HUES48 (cell line): ENCODE data around the gene TRPC4.

Experiments used
- H3K27ac ChIP-seq: one replicate; pipeline ENCODE4 v1.7.0; 2013; ENCODE audit warnings: low read depth, low read length, inconsistent platforms
- H3K27me3 ChIP-seq: 2 replicates; pipeline ENCODE4 v1.6.1; 2013; ENCODE audit warnings: mild to moderate bottlenecking, low read length; ENCODE audit not compliant: control insufficient read depth, insufficient read depth
- H3K36me3 ChIP-seq: 2 replicates; pipeline ENCODE4 v1.6.1; 2013; ENCODE audit warnings: low read length; ENCODE audit not compliant: control insufficient read depth, insufficient read depth
- H3K4me1 ChIP-seq: 2 replicates; pipeline ENCODE4 v1.6.1; 2013; ENCODE audit warnings: mild to moderate bottlenecking, low read length; ENCODE audit not compliant: control insufficient read depth, insufficient read depth
- H3K4me3 ChIP-seq: 2 replicates; pipeline ENCODE4 v1.5.1; 2013; ENCODE audit warnings: mild to moderate bottlenecking, low read depth, low read length
- H3K9ac ChIP-seq: 2 replicates; pipeline ENCODE4 v1.6.1; 2013; ENCODE audit warnings: mild to moderate bottlenecking, low read depth, low read length, moderate library complexity
- H3K9me3 ChIP-seq: 2 replicates; pipeline ENCODE4 v1.6.1; 2013; ENCODE audit warnings: low read length; ENCODE audit not compliant: control insufficient read depth, insufficient read depth

The TRPC4 gene

DNA sequence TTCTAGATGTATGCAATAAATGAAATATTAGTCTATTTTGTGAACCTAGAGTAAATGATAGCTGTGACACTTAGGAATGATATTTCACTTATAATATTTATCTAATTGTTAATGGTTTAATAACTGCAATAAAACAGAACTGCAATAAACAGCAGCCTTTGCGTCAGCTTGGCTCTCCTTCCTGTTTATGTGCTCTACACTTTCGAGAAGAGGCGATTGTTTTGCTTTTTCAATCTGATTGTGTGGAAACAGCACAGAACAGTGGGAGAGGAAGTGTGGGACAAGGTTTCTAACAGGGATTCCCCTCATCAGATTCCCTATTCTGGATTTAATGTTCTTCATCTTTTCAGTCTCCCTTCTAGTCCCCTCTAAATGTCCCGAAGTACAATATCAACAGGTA is 17.3 kb upstream of the TRPC4 start:
- Histone ChIP-seq H3K27me3 (no peaks in the 10 kb centered on the region), H3K36me3 (no peaks in the 10 kb centered on the region), H3K9me3 (no peaks in the 10 kb centered on the region), H3K4me1 (no peaks in the 10 kb centered on the region), H3K27ac (no peak overlapping the region), H3K9ac (no peak overlapping the region), H3K4me3 (no peak overlapping the region)

GRCh38 chr13:37884674-37885073 is 15.1 kb upstream of the TRPC4 start:
- Histone ChIP-seq H3K4me1 (no peaks in the 10 kb centered on the region), H3K27ac (no peak overlapping the region), H3K9me3 (no peaks in the 10 kb centered on the region), H3K36me3 (no peaks in the 10 kb centered on the region), H3K9ac (no peak overlapping the region), H3K4me3 (no peak overlapping the region), H3K27me3 (no peaks in the 10 kb centered on the region)

GRCh38 chr13:37884026-37884425 is 14.5 kb upstream of the TRPC4 start:
- no peak overlapping the region for H3K9ac ChIP-seq
- no peaks in the 10 kb centered on the region for H3K27me3 ChIP-seq
- H3K4me3 ChIP-seq: no peak overlapping the region
- no peaks in the 10 kb centered on the region for H3K36me3 ChIP-seq
- H3K4me1 ChIP-seq: no peaks in the 10 kb centered on the region
- no peaks in the 10 kb centered on the region for H3K9me3 ChIP-seq
- H3K27ac ChIP-seq: no peak overlapping the region

DNA sequence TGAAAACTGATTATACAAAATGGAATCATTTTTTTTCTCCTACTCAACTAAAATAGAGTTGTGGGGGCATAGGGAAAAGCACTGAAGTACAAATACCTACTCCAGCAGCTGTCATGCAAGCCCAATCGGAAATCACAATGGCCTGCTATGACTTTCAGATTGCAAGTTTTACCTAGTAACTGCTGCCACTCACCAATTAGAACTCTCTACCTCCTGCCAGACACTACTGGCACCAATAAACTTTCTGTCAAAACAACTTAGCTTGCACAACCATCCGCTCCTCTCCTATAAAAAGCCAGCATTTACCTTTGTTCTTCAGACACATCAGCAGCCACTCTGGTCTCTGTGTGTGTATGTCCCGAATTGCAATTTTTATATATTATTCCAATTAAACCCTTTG is 9.3 kb upstream of the TRPC4 start:
- Histone ChIP-seq H3K27ac (no peak overlapping the region), H3K4me1 (no peaks in the 10 kb centered on the region), H3K27me3 (no peaks in the 10 kb centered on the region), H3K4me3 (no peak overlapping the region), H3K9me3 (no peaks in the 10 kb centered on the region), H3K36me3 (no peaks in the 10 kb centered on the region), H3K9ac (no peak overlapping the region)

GRCh38 chr13:37878496-37878895 is 8.9 kb upstream of the TRPC4 start:
- no peak overlapping the region for H3K4me3 ChIP-seq
- H3K4me1 ChIP-seq: no peaks in the 10 kb centered on the region
- H3K27ac ChIP-seq: no peak overlapping the region
- no peaks in the 10 kb centered on the region for H3K36me3 ChIP-seq
- H3K27me3 ChIP-seq: no peaks in the 10 kb centered on the region
- H3K9ac ChIP-seq: no peak overlapping the region
- no peaks in the 10 kb centered on the region for H3K9me3 ChIP-seq

DNA sequence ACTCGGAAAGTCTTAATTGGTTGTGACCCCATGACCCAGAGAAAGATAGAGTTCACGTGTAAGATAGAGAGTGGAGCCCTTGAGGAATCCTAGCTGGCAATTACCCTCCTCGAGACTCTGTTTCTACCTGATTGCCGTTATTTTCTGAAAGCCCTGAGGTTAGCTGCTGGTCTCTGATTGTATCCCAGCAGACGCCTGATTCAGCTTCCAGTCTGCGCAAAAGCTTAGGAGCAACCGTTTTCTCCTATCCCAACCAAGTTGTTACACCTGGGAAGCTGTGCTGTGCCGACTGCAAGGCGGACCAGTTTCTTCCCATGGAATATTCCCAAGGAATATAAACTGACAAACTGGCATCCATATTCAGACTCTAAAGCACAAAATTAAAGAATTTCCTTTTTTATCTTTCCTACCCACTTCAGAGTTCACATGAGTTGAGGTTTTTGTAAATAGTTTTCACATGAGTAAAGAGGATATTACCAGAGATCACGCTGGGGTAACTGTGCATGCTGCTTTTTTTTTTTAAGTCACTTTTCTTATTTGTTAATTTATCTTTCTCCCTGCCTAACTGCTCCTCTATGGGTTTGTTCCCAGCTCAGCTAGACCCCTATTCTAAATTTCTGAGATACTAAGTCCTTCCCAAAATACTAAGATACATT is 1.5 kb upstream of the TRPC4 start:
- Histone ChIP-seq H3K4me3 (peak overlapping the region; percentile 90), H3K9ac (no peak overlapping the region), H3K36me3 (no peaks in the 10 kb centered on the region), H3K4me1 (peaks cover 22% of the 10 kb centered on the region), H3K27me3 (peaks cover 27% of the 10 kb centered on the region), H3K27ac (no peak overlapping the region), H3K9me3 (no peaks in the 10 kb centered on the region)

DNA sequence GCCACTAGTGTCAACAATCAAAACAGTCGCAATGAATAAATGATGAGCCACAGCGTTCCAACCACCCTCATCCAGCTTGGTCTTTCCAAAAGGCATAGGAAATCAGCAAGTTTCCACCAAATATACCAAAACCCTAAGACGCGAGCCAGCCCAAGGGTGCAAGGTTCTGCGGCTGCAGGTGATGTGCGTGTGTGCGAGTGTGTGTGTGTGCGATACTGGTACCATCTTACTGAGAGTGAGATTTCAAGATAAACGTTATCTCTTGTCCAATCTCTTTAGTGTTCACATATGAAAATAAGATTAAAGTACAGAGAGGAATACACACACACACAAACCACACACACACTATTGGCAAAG is 895 bp upstream of the TRPC4 start:
- Histone ChIP-seq H3K9ac (no peak overlapping the region), H3K4me1 (peaks cover 22% of the 10 kb centered on the region), H3K9me3 (no peaks in the 10 kb centered on the region), H3K4me3 (peak overlapping the region; percentile 90), H3K36me3 (no peaks in the 10 kb centered on the region), H3K27ac (no peak overlapping the region), H3K27me3 (peaks cover 27% of the 10 kb centered on the region)

GRCh38 chr13:37869506-37869755 is 141 bp downstream of the TRPC4 start:
- Histone ChIP-seq H3K9me3 (no peaks in the 10 kb centered on the region), H3K27ac (peak overlapping the region; percentile 44), H3K9ac (peak overlapping the region; percentile 82), H3K27me3 (peaks cover 27% of the 10 kb centered on the region), H3K4me3 (peak overlapping the region; percentile 90), H3K4me1 (peaks cover 22% of the 10 kb centered on the region), H3K36me3 (no peaks in the 10 kb centered on the region)

- no peaks in the 10 kb centered on the region for H3K9me3 ChIP-seq
- H3K27me3 ChIP-seq: peaks cover 27% of the 10 kb centered on the region
- H3K27ac ChIP-seq: peak overlapping the region; percentile 44
- peak overlapping the region; percentile 90 for H3K4me3 ChIP-seq
- peaks cover 22% of the 10 kb centered on the region for H3K4me1 ChIP-seq
- H3K9ac ChIP-seq: peak overlapping the region; percentile 82
- no peaks in the 10 kb centered on the region for H3K36me3 ChIP-seq
Measured at GRCh38 chr13:37868691-37869505, 674 bp downstream of the TRPC4 start.

DNA sequence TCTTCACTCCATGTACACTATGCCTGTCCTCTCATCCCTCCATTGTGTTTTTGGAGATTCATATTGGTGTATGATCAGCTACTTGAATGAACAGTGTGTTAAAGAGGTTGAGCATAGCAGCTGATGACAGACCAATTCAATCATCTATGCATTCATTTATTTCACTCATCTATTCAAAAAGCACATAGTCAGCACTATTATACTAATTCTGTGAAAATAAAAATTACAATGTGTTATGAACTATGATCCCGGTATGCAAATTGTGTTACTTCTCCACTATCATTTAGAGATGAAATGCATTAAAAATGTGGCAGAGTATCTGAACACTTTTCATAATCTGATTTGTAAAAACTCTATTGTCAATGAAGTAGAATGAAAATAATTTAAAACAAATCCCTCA is 5.9 kb downstream of the TRPC4 start:
- H3K9ac ChIP-seq: no peak overlapping the region
- no peak overlapping the region for H3K4me3 ChIP-seq
- H3K27ac ChIP-seq: no peak overlapping the region

GRCh38 chr13:37835392-37835791 is 34.2 kb downstream of the TRPC4 start:
- Histone ChIP-seq H3K27ac (no peak overlapping the region), H3K4me3 (no peak overlapping the region), H3K9ac (no peak overlapping the region), H3K4me1 (no peaks in the 10 kb centered on the region), H3K9me3 (peaks cover 12% of the 10 kb centered on the region; the same call in 1 of the 2 replicates), H3K27me3 (no peaks in the 10 kb centered on the region), H3K36me3 (peaks cover 3% of the 10 kb centered on the region; the same call in 1 of the 2 replicates)

More for the DNA sequence above, 5.9 kb downstream of the TRPC4 start:
- Histone ChIP-seq H3K4me1 (peaks cover 5% of the 10 kb centered on the region; the same call in 1 of the 2 replicates), H3K36me3 (no peaks in the 10 kb centered on the region), H3K9me3 (no peaks in the 10 kb centered on the region), H3K27me3 (peaks cover 7% of the 10 kb centered on the region)
